HG03025 (cell line): ENCODE measurements around the gene PARP9.
A peak's percentile ranks its signal among the peaks of the same experiment; 100 is the strongest.
"Not testable (repeated sequence)": the region's sequence is repeated elsewhere in the genome, so short reads cannot be mapped to it uniquely, and the experiment has no call there.

ENCODE experiments used
- ATAC-seq: cut with Tn5 transposase; IDR thresholded peaks from one replicate; pipeline ENCODE4 v1.9.1; 2021; ENCODE audit warnings: mild to moderate bottlenecking, moderate library complexity; ENCODE audit not compliant: unreplicated experiment, low FRiP score

PARP9 gene

GRCh38 chr3:122577409-122578031 is 13.4 kb upstream of the PARP9 start, which contains the start of gene PARP15:
TSS of gene PARP15 (plus strand) at chr3:122577650. CDS start at chr3:122577668, 18 bp downstream.
- no peak for ATAC-seq

DNA sequence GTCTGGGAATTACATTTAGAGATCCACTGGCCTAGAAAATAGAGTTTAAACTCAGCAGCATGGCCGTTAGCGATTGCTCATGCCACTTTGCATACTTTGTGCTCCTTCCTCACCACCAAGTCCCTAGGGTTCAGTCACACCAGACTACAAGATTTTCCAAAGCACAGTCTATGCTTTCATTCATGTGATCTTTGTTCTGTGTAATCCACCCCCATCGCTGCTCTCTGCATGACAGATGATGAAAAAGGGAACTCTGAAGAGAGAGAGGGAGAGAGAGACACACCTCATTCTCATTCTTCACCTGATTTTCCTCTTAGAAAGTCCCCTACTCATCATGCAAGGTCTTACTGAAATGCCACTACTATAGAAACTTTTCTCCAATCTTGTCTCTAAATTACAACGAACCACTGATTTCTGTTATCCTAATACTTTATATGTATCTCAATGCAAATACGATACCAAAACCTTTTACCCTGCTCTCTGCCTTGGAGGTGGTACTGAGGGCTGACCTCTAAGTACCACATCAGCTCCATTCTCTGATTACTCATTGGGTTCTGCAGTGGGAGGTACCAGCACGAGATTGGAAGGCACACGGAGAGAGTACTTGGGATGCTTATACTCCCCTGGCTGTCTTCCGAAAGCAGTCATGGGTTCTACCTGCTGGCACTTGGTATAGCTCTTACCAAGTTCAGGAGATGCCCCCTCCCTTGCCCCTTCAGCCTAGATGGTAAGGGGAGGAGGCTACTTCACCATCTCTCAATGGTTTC is 12.3 kb upstream of the PARP9 start:
- peak; percentile 72 for ATAC-seq

DNA sequence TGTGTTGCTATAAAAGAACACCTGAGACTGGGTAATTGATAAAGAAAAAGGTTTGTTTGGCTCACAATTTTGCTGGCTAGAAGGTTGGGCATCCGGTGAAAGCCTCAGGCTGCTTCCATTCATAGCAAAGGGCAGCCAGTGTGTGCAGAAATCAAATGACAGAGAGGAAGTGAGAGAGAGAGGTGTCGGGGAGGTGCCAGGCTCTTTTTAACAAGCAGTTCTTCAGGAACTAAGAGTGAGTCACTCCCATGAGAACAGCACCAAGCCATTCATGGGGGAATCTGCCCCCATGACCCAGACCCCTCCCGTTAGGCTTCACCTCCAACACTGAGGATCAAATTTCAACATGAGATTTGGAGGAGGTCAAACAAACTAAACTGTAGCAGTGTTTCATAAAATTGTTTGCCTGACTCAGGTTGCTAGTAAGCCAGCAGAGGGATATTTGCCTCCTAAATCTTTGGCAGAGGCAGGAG is 8.9 kb upstream of the PARP9 start:
- no peak for ATAC-seq

DNA sequence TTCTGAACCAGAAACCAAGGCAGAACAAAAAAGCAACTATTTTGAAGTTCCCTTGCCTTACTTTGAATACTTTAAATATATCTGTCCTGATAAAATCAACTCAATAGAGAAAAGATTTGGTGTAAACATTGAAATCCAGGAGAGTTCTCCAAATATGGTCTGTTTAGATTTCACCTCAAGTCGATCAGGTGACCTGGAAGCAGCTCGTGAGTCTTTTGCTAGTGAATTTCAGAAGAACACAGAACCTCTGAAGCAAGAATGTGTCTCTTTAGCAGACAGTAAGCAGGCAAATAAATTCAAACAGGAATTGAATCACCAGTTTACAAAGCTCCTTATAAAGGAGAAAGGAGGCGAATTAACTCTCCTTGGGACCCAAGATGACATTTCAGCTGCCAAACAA is 4.7 kb upstream of the PARP9 start:
- no peak for ATAC-seq

DNA sequence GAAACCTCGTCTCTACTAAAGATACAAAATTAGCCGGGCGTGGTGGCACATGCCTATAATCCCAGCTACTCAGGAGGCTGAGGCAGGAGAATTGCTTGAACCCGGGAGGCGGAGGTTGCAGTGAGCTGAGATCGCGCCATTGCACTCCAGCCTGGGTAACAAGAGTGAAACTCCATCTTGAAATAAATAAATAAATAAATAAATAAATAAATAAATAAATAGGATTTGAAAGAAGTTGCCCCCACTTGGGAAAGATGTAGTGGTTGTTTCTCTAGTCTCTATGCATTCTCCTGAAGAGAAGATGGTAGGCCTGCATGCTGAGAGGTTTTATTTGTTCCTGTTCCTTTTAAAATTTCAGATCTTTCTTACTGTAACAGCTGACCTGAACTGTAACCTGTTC is 4.0 kb upstream of the PARP9 start:
- ATAC-seq: not testable (repeated sequence)

- ATAC-seq: no peak
Measured at GRCh38 chr3:122563717-122564025, 429 bp downstream of the PARP9 start.

DNA sequence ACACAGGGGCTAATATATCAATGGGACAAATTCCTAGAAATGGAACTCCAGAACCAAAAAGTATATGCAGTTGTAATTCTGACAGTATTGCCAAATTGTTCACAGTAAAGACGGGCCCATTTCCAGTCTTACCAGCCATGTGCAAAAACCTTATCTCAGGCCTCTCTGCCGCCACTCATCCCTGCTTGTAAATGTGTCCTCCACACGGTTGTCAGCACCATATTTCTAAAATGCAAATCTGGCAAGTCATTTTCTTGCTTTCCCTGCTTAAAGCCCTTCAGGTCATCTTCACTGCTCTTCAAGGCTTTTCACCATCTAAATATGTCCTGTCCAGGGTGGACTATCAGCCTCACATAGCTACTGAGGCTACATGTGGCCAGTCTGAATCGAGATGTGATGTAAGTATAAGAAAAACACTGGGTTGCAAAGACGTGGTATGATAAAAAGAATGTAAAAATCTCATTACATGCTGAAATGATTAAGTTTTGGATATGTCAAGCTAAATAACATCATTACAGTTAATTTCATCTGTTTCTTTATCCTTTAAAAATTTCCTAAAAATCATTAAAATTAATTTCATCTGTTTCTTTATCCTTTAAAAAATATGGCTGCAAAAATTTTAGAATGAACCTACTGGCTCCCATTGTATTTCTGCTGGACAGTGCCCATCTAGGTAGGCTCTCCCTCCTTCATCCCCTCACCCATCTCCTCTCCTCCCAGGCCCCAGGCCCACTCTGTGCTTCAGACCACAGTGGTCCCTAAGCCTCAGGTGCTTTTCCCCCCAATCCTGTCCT is 980 bp downstream of the PARP9 start:
- ATAC-seq: no peak

DNA sequence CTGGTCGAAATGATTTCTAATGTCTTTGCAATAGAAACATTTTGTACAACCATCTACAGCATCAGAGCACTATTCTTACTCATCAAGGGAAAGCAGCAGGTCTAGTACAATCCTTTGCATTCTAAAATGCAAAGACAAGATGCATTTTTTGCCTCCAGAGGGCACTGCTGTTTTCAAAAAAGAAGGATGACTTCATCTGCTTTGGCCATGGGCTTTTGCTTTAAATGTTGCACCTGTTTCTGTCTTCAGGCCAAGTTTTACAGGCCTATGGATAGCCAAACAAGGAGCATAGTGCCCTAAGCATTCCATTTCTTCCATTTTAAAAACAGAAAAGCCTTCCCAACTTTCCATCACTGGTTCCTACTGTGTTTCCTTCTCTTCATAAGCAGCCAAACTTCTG is 3.4 kb downstream of the PARP9 start:
- ATAC-seq: no peak

DNA sequence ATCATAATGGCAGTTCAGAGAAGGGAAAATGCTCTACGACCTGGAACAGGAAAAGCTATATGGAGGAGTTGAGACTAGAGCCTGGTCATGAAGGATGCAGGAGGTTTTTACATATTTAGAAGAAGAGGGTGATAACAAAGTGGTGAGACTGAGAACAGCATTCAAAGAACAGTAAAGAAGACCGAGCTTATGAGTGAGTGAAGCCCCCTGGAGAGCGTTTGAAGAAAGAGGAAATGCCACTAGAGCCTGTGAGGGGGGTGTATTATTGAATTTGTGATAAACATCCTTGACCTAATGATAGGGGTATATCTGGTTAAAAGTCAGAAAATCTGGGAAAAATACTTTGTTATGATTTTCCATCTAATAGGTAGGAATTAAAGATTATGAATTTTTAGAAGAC is 4.2 kb downstream of the PARP9 start:
- ATAC-seq: no peak

GRCh38 chr3:122558605-122559004 is 5.5 kb downstream of the PARP9 start:
- no peak for ATAC-seq

GRCh38 chr3:122557356-122557755 is 6.7 kb downstream of the PARP9 start:
- no peak for ATAC-seq

- no peak for ATAC-seq
Measured at GRCh38 chr3:122555275-122556071, 8.6 kb downstream of the PARP9 start.

- ATAC-seq: no peak
Measured at GRCh38 chr3:122553171-122553570, 10.9 kb downstream of the PARP9 start.

DNA sequence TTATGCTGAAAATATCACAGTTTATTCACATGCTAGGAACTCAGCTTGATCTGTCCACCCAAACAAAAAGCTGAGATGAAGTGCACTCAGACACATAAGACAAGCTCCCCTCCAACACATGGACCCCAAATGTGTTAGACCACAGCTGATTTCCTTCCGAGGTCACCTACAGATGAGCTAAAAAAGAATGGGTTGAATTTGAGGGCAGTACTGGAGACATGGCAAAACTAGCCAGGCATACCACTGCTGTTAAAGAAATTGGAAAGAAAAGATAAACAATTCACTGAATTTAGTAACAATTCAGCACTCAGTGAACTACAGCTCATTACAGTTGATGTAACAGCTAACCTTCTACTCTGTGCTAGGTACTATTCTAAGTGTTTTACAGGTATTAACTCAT is 15.5 kb downstream of the PARP9 start:
- no peak for ATAC-seq

- no peak for ATAC-seq
Measured at GRCh38 chr3:122548076-122548475, 16.0 kb downstream of the PARP9 start.

DNA sequence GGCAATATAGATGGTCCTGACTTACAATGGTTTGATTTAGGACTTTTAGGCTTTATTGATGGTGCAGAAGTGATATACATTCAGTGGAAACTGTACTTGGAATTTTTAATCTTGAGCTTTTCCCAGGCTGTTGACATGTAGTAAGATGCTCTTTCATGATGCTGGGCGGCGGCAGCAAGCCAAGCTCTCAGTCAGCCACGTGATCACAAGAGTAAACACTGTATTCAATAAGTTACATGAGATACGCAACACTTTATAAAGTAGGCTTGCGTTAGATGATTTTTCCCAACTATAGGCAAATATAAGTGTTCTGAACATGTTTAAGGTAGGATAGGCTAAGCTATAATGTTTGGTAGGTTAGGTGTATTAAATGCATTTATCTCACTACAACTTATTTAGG is 17.9 kb downstream of the PARP9 start:
- ATAC-seq: no peak

DNA sequence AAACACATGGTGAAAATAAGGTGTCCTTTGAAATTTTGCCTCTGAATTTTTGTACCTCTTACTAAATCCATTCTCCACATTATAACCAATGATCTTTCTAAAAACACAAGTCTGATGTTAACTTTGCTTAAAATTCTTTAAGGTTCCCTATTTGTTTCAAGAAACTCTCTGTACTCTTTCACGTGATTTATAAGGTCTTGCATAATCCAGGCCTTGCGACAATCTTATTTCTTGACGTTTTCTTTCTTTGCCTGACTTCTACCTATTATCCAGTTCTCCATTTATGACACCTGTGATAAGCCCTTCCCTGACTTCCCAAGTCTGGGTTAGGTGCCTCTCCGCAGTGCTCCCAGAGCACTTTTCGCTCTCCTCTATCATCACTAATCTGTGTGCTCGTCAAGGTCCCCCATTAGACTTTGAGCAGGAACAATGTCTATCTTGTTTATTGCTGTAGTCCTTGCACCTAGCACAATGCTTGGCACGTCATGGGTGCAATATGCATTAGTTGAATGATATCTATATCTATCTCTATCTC is 25.1 kb downstream of the PARP9 start:
- ATAC-seq: no peak

DNA sequence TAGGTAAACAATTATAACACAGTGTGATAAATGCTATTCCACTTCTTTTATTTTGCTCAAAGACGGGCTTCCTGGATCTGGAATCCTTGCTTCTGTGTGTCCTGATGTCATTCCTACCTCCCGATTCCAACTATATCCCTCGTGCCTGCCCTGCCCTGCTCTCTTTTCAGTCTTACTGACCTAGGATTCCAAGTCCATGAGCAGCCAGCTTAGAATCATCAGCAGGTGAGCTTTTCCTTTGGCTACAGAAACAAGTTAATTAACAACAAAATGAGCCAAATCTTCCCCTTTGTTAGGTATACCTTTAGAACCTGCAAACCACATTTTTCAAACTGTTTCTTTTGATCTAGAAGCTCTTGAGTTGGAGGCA is 27.5 kb downstream of the PARP9 start:
- ATAC-seq: no peak

DNA sequence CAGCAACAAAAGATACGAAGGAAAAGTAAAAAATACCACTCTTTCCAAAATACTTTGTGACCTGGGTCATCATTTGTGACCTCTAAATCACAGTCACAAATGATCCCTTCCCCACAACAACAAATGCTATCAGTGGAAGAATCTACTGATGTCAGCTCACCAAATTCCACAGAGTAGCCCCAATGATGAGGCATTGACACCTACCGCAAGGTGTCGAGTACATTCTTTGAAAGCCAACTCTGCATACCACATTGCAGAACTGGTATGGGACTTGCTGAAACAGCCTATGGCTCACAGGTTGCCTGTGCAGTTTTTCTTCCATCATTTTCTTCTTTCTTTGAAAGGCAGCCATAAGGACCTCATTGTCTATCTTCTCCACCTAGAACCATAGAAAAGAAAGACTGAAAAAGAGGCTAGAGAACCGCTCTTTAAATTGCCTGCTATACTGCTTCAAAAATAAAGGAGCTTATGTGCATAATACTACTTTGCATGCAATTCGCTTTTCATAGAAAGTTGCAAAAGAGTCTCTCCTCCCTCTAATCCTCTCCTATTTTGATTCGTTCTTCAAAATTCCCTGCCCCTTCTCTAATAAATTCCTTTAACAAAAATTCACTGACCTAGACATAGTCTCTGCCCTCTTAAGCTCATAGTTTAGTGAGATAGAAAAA is 28.0 kb downstream of the PARP9 start:
- ATAC-seq: no peak

DNA sequence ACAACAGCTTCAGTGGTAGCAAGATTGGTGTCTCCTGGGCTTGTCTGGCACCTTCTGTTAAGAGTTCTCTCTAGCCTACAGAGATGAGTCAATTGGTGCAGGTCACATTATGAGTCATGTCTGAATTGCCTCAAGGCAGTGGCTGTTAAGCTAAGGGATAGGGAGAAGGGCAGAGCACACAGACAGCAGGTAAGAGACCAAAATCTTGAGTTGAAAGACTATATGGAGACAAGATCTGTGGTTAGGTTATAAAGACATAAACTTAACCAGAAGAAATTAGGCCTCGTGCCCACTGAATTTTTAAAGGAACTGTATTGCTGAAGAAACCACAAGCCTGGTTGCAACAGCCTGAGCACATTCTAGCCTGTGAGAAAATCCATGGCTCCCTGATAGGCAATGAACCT is 30.2 kb downstream of the PARP9 start:
- peak; percentile 87 for ATAC-seq
